ENCODE measurements around the gene MAPKBP1.

Gene MAPKBP1

GRCh38 chr15:41870689-41871081, 96.4 kb downstream of the MAPKBP1 start:
- DNase-seq: no peak

GRCh38 chr15:41871175-41871905, 97.1 kb downstream of the MAPKBP1 start:
- no peak for DNase-seq

GRCh38 chr15:41872166-41872747, 98.0 kb downstream of the MAPKBP1 start:
- no peak for DNase-seq

GRCh38 chr15:41873711-41874110, 99.4 kb downstream of the MAPKBP1 start:
- DNase-seq: peak in 1 of 2 experiments; percentile 36

DNA sequence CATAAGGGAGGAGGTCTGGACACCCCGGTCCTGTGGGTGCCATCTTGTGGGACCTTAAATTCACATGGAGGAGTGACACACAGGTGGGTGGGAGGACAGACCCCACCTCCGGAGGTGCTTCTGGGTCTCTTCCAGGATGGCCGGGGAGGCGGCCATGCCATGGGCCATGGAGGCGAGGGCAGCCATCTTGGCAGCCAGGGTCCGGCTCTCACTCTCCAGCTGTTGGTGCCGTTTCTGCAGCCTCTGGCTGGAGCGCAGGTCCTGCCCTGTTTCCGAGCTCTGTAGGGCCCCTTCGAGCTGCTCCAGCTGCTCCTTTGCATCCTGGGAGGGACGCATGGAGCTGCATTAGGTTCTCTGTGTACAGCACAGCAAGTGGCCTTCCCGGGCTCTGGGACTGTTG, 100.5 kb downstream of the MAPKBP1 start:
- DNase-seq: no peak

DNA sequence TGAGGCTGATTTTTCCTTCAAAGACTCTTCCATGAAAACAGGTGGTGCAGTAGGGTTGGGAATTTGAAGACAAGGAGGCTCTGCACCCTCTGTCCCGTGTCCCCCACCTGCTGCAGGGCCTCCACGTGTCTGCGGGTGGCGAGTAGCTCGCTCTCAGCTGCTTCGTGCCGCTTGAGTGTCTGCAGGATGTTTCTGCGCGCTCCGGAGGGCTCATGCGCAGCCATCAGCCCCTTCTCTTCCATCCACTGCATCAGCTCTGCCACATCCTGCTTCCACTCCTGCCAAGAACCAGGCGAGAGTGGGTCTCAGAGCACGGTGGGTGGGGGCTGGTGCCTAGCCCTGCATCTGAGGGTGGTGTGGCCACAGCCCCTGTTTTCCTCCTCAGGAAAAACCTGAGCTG, 101.7 kb downstream of the MAPKBP1 start:
- no peak for DNase-seq

DNA sequence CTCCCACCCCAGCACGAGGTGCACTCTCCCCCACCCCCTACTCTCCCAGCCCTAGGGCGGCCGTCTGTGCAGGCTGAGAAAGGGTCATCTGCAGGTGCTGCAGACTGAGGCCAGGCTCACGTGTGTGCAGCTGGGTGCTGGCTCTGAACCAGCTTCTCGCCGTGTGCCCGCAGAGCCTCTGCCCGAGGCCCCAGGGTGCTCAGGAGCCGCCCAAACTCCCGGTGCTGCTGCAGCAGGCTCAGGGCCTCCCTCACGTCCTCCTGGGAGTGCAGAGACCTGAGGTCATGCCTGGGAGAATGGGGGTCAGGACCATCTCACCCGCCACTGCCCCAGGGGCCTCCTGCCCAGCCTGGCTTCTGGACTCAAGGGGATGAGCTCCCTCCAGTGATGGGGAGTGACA, 102.4 kb downstream of the MAPKBP1 start:
- peak in 1 of 2 experiments; percentile 65 for DNase-seq

All from NCI-H2081 (cell line).